GF-D8 (cell line): ENCODE measurements around the gene GNPTG.

Experiments used
- DNase-seq: peaks from one replicate; lab custom pipeline; 2025; lab: John Stamatoyannopoulos, UW

Gene GNPTG

DNA sequence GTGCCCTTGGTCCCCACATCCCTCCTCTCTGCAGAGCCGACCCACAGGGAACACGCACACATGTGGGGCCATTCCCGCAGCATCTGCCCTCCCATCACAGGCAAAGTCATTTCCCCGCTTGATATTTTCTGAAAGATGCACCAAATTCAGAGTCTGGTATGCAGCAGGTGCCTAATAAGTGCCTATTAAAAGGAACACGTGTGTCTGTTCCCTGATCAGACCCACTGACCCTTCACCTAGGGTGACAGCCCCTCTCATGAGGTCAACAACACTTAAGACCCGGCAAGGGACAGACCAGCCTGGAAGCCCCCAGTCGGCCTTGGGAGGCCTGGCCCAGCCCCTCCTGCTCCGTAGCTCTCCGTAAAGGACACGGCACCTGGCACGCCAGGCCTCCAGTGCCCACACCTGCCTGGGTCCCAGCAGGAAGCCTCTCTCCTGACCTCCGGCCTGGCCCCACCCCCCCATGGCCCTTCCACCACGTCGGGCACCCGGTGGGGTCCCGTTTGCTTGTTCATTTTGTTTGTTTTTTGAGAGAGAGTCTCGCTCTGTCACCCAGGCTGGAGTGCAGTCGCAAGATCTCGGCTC is 42.7 kb downstream of the GNPTG start:
- no peak for DNase-seq

DNA sequence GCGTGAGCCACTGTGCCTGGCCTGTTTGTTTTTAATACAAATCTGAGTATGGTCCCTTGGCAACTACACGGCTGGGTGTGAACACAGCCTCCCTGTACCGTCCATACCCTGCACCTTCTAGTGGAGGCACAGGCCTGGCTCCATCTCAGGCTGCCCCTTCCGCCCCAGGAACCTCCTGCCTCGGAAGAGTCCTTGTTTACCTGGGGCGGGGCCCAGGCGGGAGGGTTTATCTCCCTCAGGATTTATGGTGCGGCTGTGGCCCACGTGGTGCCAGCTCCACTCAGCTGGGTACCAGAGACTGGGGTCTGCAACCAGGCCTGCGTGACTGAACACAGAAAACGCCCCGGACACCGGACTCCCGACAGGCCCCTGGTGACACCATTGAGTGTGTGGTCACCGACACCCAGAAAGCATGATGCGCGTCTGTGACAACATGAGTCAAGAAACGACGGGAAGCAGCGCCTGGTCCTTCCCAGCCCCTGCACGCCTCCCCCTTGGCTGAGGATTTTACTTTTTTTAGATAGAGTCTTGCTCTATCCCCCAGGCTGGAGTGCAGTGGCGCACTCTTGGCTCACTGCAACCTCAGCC is 43.8 kb downstream of the GNPTG start:
- no peak for DNase-seq

DNA sequence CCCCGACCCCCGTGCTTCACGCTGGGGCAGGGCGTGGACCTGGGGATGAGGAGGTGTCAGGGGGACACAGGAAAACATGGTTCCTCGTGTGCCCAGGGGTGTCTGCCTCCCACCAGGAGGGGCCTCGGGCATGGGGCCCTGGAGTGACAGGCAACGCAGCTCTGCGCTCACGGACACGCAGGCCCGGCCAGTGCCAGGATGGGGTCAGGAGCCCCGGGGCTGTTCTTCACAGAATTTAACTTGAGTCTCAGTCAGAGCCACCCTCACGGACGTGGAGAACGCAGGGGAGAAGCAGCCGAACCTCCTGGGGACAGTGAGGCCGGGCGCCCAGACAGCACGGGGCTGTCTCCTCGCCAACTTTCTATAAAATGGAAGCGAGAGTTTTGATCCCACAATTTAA is 46.0 kb downstream of the GNPTG start:
- DNase-seq = no peak

DNA sequence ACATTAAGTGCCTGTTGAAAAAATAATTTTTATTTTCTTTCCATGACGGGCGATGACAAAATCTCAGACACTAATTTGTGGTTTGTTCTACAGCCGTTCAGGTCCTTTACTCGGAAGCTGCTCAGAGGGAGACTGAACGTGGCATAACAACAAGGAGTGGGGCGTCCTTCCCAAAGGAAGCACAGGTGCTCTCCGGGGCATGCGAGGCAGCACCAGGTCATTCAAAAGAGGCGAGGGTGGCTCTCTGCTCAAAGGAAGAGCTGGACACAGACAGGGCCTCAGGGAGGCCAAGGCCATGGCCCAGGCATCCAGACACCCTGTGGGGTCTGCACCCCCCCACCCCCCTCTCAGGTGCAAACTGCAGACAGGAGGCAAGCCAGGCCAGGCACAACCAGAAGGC is 46.6 kb downstream of the GNPTG start:
- no peak for DNase-seq

DNA sequence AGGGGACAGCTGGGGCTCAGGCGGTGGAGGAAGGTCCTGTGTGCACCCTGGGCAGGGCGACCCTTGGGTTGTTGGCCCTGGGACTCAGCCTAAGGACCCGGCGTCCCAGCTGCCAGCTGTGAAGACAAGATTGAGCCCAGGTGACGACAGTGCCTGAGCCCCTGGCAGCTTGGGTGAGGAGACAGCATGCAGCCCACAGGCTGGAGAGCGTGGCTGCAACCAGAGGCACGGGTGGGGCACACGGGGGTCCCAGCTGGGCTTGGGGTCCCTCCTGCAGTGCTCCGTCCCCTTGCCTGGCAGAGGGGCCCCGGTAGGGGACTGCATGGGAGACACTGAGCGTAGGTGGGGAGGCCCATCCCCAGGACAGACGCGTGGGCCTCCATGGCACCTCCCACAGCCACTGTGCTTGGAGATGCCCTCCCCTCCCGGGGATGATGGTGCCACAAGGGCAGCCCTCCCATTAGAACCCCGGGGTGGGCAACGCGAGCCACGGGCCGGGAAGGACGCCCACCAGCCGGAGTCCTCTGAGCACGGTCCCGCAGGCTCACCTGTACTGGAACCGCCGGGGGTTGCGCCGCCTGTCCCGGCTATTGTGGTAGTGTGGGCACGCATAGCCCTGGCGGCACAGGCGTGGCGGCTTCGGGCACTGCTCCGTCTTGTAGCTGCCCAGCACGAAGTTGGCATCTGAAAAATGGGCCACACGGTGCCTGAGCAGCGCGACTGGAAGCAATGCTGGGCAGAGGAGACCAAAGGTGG is 47.3 kb downstream of the GNPTG start:
- no peak for DNase-seq

DNA sequence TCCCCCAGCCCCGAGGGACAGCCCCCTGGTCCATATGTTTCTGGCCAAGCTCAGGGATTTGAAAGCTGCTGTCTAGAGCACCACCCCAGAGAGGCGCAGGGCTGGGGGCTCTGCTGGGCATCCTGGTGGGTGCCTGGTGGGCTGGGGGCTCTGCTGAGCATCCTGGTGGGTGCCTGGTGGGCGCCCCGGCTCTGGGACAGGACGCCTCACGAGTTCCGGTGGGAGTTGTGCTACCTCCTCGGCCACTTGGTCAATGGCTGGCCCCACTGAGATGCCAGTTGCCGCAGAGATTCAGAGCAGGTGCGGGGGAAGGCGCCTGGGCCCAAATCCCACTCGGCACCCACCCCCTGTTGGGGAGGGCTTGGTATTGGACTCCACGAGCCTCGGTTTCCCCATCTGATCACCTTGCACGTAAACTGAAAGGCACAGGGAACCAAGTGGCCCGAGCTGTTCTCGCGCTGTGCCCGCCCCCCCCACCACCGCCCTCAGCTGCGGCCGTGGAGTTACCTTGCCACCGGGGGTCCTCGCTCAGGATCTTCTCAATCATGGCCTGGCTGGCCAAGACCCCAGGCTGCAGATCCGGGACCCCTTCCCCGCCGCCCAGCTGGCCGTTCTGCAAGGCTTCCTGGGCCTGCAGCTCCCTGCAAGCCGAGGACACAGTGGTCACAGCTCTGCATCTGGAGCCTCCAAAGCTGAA is 49.5 kb downstream of the GNPTG start:
- no peak for DNase-seq

DNA sequence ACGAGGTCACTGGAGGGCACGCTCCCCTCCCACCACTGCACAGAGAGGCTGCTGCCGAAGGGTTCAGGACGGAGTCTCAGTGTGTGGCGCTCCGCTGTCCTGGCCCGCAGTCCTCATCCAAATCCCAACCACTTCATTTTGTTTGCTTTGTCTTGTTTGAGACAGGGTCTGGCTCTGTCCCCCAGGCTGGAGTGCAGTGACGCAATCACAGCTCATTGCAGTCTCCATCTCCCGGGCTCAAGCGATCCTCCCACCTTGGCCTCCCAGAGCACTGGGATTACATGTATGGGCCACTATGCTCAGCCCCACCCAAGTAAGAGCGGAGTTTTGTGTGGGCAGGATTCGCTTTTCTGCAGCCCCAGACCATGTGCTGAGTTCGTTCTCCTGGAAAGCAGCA is 50.0 kb downstream of the GNPTG start:
- no peak for DNase-seq

DNA sequence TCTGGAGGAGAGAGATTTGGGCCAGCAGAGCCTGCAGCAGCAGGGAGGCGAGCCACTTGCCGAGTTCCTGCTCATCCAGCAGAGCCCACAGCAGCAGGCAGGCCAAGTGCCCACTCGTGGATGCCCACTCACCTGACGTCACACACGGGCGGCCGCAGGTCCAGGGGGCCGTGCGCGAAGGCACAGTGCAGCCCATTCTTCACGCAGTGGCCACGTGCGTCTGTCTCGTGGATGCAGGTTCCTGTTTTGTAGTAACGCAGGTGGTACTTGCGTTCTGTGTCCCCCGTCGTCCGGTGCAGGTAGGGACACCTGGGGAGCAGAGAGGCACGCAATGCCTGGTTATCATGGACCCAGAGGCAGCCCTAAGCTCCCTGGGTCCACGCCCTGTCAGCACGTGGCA is 51.3 kb downstream of the GNPTG start:
- no peak for DNase-seq

DNA sequence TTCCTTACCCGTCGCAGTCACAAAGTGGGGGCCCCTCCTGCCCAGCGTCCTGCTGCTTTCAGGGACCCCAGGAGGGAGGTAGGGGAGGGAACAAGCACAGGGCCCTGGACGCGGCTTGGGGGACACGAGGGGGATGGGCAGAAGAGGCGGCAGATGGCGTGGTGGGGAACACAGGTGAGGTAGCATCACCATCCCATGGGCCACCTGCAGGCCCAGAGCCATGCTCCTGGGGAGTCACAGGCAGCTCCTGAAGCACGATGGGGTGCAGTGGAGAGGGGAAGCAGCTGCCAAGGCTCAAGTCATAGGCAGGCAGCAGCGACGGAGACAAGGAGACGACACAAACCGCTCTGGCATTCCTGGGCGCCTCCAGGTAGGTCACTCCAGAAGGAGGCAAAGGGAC is 52.0 kb downstream of the GNPTG start:
- no peak for DNase-seq

DNA sequence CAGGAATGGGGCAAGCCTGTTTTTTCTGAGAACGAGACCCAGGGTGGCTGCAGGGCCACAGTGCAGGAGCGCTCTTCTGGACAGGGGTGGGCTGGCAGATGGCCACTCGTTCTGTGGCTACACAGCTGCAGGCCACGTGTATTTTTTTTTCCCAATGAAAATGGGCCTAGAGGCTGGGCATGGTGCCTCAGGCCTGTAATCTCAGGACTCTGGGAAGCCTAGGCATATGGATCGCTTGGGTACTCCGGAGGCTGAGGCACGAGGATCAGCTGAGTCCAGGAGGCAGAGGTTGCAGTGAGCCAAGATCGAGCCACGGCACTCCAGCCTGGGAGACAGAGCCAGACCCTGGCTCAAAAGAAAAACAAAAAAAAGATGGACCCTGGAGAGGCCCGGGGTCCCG is 56.0 kb downstream of the GNPTG start:
- no peak for DNase-seq

DNA sequence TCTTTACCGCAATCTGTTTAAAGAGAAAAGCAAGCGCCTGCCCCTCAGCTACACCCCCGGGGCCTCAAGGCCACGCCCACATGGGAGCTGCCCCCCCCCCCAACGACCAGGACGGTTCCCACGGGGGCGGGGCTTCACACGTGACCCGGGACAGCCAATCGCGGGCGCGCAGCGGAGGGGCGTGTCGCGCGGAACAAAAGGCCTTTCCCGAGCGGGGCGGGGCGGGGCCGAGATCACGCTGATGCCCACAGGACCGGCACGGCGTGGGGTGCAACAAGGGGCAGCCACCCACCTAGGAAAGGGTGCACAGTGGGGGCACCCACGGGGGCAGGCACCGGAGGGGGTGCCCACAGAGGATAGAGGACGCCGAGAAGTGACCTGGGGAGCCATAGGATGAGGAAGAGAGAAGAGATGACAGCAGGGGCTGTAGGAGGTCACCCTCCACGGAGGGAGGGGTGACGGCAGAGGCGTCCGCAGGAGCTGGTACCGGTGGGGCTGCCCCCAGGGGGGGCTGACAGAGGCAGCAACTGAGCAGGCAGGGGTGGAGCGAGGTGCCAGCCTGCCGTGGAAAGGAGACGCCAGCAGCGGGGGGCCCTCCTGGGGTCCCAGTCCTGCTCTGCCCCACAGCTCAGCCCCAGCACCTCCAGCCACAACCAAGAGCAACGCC is 56.6 kb downstream of the GNPTG start:
- peak; percentile 60 for DNase-seq

DNA sequence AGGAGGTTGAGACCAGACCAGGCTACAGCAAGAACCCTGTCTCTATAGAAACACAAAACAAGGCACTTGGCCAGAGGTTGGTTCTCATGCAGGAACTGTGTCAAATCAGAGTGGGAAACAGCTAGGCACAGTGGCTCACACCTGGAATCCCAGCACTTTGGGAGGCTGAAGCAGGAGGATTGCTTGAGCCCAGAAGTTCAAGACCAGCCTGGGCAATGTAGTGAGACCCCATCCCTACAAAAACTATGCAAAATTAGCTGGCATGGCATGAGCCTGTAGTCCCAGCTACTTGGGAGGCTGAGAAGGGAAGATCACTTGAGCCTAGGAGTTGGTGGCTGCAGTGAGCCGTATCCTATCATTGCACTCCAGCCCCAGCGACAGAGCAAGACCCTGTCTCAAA is 61.1 kb downstream of the GNPTG start:
- no peak for DNase-seq
